Measurements from ENCODE around the gene EPX. TPM values are rescaled to one million over a fixed set of nuclear protein-coding genes. Genes with fewer than 3 reads are reported as not detected.

Gene EPX, protein sequence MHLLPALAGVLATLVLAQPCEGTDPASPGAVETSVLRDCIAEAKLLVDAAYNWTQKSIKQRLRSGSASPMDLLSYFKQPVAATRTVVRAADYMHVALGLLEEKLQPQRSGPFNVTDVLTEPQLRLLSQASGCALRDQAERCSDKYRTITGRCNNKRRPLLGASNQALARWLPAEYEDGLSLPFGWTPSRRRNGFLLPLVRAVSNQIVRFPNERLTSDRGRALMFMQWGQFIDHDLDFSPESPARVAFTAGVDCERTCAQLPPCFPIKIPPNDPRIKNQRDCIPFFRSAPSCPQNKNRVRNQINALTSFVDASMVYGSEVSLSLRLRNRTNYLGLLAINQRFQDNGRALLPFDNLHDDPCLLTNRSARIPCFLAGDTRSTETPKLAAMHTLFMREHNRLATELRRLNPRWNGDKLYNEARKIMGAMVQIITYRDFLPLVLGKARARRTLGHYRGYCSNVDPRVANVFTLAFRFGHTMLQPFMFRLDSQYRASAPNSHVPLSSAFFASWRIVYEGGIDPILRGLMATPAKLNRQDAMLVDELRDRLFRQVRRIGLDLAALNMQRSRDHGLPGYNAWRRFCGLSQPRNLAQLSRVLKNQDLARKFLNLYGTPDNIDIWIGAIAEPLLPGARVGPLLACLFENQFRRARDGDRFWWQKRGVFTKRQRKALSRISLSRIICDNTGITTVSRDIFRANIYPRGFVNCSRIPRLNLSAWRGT
- total RNA-seq, result not detected in 2 replicates

DNA sequence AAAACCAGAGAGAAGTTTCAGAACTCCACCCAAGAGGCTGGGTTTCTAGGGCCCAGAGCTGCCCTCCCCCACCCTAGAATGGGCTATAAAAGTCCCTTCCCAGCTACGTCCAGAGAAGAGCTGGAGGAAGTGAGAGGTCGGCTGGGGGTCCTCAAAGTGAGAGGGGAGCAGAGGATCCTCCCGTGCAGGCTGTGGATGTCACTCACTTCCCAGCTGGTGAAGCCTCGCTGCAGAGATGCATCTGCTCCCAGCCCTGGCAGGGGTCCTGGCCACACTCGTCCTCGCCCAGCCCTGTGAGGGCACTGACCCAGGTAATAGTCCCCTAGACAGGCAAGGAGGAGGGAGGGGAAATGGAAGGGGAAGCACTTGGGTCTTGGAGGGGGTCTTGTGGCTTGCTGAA lies at the start of gene EPX:
EPX (plus strand) TSS at position 115 of the 400 bp plus-strand sequence; CDS start at position 236, 121 bp downstream.

DNA sequence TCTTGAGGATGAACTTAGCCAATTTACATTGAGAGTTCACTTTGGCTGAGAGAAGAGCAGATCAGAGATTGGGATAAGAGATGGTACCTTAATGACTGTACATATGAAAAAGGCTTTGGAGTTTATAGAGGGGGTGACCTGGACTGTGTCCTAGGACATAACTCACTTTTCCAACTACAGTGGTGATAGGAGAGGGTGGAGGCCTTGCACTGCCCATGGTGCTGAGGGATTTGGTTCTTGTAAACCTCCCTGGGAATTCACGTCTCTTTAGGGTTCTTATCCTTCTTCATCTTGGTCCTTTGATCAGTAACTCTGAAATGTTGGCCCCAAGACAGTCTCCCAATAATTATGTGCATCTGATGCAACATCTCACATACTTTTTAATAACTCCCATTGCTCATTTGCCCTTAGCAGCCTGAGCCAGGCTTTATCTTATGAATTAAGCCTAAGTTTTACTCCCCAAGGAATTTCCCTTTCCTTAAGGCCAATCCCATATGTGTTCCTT lies 44.5 kb upstream of the EPX start, which contains the start of gene OR4D1:
OR4D1 (plus strand) TSS at position 455 of the 505 bp plus-strand sequence. CDS start 6,770 bp downstream, outside the sequence.

DNA sequence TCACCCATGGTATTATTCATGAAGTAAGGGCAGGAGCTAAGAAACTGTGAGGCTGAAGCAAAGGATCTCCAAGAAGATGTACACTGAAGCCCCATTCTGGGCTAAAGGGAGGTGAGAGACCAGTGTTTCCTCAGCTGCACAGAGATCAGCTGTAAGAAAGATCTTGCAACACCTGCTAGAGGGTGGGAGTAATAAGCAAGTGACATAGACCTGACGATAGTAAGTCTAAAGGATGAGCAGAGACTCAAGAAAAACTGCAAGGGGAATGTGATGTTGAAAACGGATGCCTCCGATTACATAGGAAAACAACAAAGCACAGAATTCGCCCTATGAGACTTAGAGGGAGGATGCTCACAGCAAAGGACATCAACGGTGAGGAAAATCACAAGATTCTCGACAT lies 25.8 kb upstream of the EPX start, which contains the start of gene OR4D2:
OR4D2 (plus strand) TSS at position 301 of the 400 bp plus-strand sequence. CDS start 2,674 bp downstream, outside the sequence.

DNA sequence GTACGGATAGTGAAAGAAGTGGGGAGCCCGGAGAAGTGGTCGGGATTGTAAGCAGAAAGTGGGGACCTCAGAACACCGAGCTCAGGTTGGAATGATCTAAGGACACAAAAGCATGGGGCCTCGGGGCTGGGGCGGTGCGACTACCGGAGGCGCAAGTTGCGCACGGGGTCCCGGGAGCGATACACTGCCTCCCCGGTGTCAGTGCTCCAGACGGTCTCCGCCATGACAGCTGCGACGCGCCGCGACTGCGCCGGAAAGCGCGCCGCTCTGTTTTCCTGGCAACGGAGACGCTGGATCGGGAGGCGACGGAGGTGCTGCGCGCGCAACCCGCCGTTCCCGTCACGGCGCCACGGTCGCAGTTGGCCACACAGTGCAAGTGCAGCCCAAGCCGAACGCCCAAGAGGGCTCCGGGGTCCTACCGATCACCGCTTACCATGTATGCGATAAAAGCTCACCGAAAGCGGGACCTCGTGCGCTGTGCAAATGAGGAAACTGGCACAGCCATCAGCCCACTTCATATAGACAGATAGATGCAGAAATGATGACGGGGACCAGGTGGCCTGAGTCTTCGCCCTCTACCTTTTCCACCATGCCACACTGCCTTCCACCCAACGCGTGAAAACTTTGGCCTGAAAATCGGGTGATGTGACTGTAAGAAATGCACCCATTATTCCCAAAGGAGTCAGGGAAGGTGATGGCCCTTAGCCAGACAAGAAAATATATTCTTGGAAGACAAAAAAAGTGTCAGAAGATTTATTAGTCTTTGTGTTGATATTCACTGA lies 26.7 kb downstream of the EPX start, which contains the start of gene MKS1:
MKS1 (minus strand) TSS at position 249 of the 782 bp plus-strand sequence; CDS start at position 224, 25 bp downstream.

DNA sequence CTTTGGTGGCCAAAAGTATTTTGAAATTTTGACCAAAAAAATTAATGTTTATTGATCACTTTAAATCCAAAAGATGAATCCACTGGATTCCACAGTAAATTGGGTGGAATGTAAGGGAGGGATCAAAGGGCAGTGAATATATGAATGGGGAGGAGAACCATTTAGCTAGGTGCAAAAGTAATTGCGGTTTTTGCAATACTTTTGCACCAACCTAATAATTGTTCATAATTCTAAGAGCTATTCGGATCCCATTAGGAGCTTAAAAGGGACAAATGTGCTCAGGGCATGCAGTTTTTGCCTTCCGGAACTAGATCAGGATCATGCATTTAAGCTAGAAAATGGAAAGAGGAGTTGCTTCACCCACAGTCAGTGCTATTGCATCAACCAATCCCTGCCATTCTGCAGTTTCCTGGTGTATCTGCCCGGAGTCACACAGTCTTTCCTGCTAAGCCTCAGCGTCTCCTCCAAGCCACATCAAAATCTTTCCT lies 45.7 kb downstream of the EPX start, which contains the start of gene LPO:
LPO (plus strand) TSS at position 438 of the 488 bp plus-strand sequence. CDS start 4,396 bp downstream, outside the sequence.

Other genes with a start within 250 kb of the EPX start
- gene CUEDC1, start 237.3 kb upstream of the EPX start, total RNA-seq, result 31.1 and 33.0 TPM in 2 replicates
- 17.9 and 24.1 TPM in 2 replicates for gene VEZF1, start 204.5 kb upstream of the EPX start, total RNA-seq
- 165 and 182 TPM in 2 replicates for gene SRSF1, start 185.5 kb upstream of the EPX start, total RNA-seq
- 11.3 and 12.5 TPM in 2 replicates for gene DYNLL2, start 109.3 kb upstream of the EPX start, total RNA-seq
- gene OR4D1, start 44.3 kb upstream of the EPX start, total RNA-seq, result not detected in 2 replicates
- gene OR4D2, start 25.7 kb upstream of the EPX start, total RNA-seq, result not detected in 2 replicates
- 13.4 and 16.2 TPM in 2 replicates for gene MKS1, start 26.5 kb downstream of the EPX start, total RNA-seq
- gene LPO, start 45.9 kb downstream of the EPX start, total RNA-seq, result not detected in 2 replicates
- gene MPO, start 88.2 kb downstream of the EPX start, total RNA-seq, result not detected in 2 replicates
- gene TSPOAP1, start 136.1 kb downstream of the EPX start, total RNA-seq, result 0.32 TPM in 1 of 2 replicates, not detected in the other
- gene SUPT4H1, start 159.5 kb downstream of the EPX start, total RNA-seq, result 30.5 and 40.5 TPM in 2 replicates
- 0.32 TPM in 1 of 2 replicates, not detected in the other for gene RNF43, start 224.8 kb downstream of the EPX start, total RNA-seq

All from cardiac atrium fibroblast (primary cell).